Ovary (tissue), 3 donors: ENCODE measurements around the gene CFAP61.

Source experiments
- EP300 ChIP-seq: sonication (generic); formaldehyde crosslinking; IDR thresholded peaks from one replicate; pipeline ENCODE4 v1.6.1; 2017; ENCODE audit warnings: antibody characterized with exemption
- POLR2A ChIP-seq: fragments of 450-650 bp; IDR thresholded peaks from one replicate; pipeline ENCODE4 v1.6.1; 2017; ENCODE audit warnings: antibody characterized with exemption, mild to moderate bottlenecking, moderate library complexity
- TF ChIP-seq, protein P1 (sequence below), 3 donors: fragments of 450-650 bp in 2 of 3; fragments of 200-600 bp in 1 of 3; IDR thresholded peaks; one replicate each; pipeline versions ENCODE4 v1.5.1 to v1.8.0; 2016 to 2022; ENCODE audit warnings: antibody characterized with exemption in 3 of 3, mild to moderate bottlenecking in 1 of 3
- donor health status: DM: no; HTN: no; CAD: no.

DNA sequence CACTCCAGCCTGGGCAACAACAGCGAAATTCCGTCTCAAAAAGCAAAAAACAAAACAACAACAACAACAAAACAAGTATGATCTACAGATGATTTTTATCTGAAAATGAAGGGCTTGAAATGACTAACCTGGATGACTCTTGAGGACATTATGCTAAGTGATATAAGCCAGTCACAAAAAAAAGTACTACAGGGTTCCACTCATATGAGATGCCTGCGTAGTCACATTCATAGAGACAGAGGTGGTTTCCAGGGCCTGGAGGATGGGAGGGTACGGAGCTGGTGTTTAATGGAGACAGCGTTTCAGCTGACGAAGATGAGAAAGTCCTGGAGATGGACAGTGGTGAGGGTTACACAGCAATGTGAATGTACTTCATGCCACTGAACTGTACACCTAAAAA lies 307.3 kb downstream of the CFAP61 start:
- TF ChIP-seq EP300 (no peak), POLR2A (no peak)
- TF ChIP-seq, protein P1, sequence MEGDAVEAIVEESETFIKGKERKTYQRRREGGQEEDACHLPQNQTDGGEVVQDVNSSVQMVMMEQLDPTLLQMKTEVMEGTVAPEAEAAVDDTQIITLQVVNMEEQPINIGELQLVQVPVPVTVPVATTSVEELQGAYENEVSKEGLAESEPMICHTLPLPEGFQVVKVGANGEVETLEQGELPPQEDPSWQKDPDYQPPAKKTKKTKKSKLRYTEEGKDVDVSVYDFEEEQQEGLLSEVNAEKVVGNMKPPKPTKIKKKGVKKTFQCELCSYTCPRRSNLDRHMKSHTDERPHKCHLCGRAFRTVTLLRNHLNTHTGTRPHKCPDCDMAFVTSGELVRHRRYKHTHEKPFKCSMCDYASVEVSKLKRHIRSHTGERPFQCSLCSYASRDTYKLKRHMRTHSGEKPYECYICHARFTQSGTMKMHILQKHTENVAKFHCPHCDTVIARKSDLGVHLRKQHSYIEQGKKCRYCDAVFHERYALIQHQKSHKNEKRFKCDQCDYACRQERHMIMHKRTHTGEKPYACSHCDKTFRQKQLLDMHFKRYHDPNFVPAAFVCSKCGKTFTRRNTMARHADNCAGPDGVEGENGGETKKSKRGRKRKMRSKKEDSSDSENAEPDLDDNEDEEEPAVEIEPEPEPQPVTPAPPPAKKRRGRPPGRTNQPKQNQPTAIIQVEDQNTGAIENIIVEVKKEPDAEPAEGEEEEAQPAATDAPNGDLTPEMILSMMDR (IDR thresholded peaks at IDR 0.05), result no peak
